COLO829 (cell line): Measurements from ENCODE around the gene PRB3.

ENCODE experiments used
- DNase-seq: peaks from one replicate; pipeline ENCODE4 v3.0.0; 2012; ENCODE audit warnings: low spot score

PRB3 gene

DNA sequence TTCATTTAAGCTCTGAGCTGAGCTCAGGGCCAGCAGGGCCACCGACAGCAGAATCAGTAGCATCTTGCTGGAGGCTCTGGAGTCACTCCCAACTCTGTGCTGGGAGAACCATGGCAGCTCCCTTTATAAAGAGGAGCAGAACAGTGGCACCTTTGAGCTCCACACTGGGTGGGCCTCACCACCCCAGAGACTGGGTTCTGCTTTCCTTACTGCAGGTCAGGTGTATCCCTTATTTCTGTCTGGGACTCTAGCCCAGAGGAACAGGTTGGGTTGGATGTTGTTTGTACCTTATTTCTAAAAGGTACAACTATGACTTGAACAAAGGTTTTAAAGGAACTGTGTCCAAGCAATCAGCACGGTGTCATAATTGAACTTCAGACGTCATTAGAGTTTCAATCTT lies at the start of gene PRB3:
Gene PRB3, minus strand, starts transcription at position 101 of the 400 bp plus-strand sequence. Its CDS starts 38 bp downstream, at position 63.
- DNase-seq, result no peak

DNA sequence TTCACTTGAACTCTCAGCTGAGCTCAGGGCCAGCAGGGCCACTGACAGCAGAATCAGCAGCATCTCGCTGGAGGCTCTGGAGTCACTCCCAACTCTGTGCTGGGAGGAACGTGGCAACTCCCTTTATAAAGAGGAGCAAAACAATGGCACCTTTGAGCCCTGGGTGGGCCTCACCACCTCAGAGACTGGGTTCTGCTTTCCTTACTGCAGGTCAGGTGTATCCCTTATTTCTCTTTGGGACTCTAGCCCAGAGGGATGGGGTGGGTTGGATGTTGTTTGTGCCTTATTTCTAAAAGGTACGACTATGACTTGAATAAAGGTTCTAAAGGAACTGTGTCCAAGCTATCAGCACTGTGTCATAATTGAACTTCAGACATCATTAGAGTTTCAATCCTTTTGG lies 40.8 kb upstream of the PRB3 start, which contains the start of gene PRB4:
Gene PRB4, minus strand, starts transcription at position 101 of the 400 bp plus-strand sequence. Its CDS starts 38 bp downstream, at position 63.
- no peak for DNase-seq

DNA sequence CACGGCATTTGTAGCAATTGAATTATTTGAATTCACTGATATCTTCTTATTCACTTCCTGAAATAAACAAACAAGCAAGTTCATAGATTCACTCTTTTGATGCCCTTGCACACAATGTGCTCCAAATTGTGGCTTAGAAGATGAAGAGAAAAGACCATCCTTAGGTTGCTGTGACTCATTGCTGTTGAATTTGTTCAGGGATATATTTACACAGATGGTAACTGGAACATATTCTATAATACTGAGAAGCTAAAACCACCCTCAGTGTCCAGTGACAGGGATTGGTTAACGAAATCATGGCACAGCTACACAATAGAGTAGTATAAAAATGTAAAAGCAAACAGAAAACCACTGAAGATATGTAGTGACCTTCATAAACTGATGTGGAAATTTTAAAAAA lies 37.6 kb upstream of the PRB3 start:
- DNase-seq, result no peak

DNA sequence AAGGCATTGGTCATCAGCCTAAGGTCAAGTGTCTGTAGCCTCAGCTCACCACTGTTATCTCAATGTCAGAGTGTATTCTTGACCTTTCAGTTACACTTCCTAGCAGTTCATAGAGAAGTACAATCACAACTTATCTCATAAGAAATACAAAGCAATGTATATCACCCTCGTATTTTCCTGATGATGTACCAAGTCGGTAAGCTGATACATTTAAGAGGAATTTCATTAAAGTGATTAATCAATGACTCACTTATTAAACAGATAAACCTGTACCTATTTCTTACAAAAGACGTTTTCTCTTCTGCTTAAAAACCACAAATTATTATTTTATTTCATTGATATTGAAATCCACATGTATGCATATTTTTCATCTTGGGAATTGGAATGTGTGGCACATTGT lies 3.9 kb upstream of the PRB3 start:
- no peak for DNase-seq

DNA sequence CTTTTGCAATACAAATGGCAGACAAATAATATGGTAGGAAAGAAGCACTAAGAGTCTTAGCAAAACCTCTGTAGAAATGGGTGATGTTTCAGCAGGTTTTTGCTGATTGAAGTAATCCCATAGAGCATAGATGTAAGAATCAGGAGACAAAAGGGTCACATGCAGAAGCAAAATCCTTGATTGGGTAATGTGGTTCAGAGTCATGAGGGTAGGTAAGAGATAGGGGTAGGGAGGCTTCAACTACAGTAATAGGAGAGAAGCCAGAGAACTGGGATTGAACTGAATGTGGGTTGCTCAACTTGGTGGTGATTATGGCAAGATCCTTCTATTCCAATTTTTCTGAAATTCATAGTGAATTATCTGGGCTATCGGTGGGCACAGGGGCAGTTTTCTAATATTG lies 5.0 kb downstream of the PRB3 start:
- no peak for DNase-seq

DNA sequence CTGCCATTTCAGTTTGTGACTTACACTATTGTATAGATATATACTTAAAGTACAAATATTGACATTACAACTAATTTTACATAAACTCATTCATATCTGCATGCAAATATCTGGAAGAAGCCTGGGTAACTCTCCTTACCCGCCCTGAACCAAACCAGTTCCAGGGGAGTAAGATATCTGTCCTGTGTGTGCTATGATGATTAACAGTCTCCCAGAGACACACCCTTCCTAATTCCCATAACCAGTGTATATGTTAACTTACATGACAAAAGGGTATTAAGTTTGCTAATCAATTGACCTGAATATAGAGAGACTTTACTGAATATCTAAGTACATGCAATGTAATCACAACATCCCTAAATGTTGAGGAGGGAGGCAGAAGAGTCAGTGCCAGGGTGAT lies 23.0 kb downstream of the PRB3 start:
- no peak for DNase-seq

DNA sequence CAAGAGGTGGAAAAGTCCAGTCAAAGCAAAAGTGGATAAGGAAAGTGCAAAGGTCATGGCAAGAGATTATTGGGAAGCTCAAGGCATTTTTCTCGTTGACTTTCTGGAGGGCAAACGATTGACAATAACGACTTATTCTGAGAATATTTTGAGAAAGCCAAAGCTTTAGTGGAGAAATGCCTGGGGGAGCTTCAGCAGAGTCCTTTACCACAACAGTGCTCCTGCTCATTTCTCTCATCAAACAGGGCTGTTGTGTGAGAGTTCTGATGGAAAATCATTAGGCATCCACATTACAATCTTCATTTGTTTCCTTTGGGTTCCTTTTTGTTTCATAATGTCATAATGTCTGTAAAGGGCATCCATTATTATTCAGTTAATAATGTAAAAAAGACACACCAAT lies 26.9 kb downstream of the PRB3 start:
- peak; percentile 6 for DNase-seq

DNA sequence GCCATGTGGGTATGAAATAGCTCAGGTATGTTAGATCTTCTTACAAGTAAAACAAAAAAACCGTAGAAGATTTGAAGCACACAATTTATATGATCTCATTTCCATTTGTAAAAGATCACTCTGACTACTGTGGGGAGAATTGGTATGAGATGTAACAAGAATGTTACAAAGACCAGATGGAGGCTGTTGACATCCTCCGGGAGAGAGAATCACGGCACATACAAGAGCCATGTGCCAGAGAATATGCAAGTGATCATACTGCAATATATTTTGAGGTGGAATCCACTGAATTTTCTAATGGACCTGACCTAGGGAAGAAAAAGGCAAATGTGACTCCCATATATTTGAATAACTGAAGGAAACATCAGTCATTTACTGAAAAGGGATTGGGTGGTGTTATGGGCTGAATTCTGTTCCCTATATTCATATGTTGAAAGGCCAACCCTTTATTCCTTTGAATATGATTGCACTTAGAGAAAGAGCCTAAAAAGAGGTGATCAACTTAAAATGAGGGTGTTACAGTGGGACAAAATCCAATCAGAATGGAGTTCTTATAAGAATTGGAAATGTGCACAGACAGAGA lies 29.1 kb downstream of the PRB3 start:
- DNase-seq, result no peak

DNA sequence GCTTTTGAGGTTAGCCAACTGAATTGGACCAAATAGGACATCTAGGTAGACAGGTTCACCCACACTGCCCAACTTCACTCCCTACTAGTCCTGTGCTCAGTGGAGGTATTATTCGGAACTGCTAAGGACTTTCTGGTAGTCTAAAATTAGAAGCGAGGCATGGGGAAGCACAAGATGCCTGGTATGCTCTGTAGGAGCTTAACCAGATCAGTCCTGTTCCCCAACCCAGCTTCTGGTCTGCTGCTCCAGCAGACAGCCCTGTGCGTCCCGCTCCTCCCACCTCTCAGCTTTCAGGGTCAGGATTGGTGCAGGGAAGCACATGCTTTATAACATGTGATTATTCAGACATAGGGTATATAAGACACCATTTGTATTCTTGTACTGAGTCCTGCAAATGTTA lies 31.2 kb downstream of the PRB3 start:
- DNase-seq, result no peak

DNA sequence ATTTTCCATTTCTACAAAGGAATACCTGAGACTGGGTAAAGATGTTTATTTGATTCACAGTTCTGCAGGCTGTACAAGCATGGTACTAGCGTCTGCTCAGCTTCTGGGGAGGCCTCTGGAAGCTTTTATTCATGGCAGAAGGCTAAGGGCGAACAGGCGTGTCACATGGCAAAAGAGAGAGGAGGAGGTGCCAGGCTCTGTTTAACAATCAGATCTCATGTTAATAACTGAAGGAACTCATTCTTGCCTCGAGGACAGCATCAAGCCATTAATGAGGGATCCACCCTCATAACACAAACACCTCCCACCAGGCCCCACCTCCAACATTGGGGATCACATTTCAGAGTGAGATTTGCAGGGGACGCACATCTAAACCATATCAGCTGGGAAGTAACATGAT lies 36.0 kb downstream of the PRB3 start:
- DNase-seq, result no peak

DNA sequence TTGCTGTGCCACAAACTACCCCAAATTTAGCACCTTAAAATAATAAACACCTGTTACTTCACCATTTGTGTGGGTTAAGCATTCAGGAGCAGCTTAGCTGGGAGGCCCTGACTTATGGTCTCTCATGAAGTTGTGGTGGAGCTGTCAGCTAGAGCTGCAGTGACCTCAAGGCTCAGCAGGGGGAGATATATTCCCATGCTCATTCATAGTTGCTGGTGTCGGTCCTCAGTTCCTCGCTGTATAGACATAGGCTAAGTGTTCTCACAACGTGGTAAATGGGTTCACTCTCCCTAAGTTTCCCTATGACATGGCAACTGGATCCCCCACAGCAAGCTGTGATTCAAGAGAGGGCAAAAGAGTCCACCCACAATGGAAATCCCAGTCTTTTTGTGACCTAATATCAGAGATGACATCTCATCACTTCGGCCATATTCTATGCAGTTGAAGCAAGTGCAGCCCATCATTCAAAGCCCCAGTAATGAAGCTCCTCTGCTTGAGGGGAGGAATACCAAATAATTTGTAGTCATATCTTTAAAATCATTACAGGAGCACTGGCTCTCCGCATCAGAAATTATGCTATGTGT lies 41.1 kb downstream of the PRB3 start:
- peak; percentile 50 for DNase-seq

DNA sequence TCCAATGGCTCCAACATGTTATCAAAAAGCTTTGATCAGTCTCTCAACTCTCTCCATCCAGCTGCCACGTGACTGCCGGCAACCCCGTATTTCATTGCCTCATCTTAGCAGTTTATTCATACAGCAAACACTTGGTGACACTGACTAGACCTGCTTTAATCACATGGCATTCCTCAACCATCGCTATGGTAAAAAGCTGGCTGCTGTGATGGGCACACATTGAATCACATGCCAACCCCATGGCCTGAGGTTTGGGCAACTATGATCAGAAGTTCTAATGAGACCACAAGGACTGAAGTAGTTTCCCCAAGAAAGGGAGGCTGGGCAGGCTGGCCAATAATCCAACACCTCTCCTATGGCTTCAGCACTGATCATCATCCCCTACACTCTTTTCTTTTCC lies 42.1 kb downstream of the PRB3 start:
- DNase-seq, result no peak
